ENCODE results near the gene CHIT1.

DNA sequence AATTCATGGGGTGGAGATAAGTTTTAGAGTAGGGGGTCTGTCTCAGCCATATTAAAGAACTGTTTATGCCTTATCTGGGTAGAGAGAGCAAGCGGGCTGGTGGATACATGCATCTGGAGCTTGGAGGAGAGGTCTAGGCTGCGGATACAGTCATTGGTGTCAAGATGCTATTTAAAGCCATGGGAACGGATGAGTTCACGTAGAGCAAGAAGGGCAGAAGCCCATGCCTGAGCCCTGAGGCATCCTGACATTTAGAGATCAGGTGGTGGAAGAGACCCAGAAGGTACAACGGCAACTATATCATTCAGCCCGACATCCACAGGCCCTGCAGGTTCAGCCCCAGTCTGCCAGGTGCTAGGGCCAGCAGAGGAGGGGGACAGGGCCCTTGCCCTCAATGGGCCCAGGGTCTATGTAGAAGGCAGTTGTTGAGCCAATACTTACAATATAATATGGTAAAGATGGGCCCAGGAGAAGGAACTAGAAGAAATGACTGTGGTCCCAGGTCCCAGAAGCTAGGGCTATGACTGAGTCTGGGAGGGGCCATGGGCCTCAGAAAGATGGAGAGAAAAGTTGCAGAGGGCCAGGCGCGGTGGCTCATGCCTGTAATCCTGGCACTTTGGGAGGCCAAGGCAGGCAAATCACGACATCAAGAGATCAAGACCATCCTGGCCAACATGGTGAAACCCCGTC, 27.8 kb downstream of the CHIT1 start:
- no peak for TF ChIP-seq EP300 (IDR thresholded peaks at IDR 0.05)
- TF ChIP-seq, protein P1, sequence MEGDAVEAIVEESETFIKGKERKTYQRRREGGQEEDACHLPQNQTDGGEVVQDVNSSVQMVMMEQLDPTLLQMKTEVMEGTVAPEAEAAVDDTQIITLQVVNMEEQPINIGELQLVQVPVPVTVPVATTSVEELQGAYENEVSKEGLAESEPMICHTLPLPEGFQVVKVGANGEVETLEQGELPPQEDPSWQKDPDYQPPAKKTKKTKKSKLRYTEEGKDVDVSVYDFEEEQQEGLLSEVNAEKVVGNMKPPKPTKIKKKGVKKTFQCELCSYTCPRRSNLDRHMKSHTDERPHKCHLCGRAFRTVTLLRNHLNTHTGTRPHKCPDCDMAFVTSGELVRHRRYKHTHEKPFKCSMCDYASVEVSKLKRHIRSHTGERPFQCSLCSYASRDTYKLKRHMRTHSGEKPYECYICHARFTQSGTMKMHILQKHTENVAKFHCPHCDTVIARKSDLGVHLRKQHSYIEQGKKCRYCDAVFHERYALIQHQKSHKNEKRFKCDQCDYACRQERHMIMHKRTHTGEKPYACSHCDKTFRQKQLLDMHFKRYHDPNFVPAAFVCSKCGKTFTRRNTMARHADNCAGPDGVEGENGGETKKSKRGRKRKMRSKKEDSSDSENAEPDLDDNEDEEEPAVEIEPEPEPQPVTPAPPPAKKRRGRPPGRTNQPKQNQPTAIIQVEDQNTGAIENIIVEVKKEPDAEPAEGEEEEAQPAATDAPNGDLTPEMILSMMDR (IDR thresholded peaks at IDR 0.05): no peak
